Ovary (tissue), 9 donors: ENCODE measurements around the gene CEND1. TPM values are rescaled to one million over a fixed set of nuclear protein-coding genes. Genes with fewer than 3 reads are reported as not detected.

Experiments
- DNase-seq, 5 donors: peaks; one replicate each; pipeline ENCODE4 v3.0.0-alpha.2; 2019 to 2020
- H3K27ac ChIP-seq, 2 donors: fragments of 200-600 bp; one replicate each; pipeline versions ENCODE4 v1.5.1 to v1.8.0; 2019 to 2022
- H3K27me3 ChIP-seq: fragments of 200-600 bp; one replicate; pipeline ENCODE4 v1.8.0; 2022
- H3K36me3 ChIP-seq: fragments of 200-600 bp; sonication (generic); one replicate; pipeline ENCODE4 v1.5.1; 2019
- H3K4me1 ChIP-seq: one replicate; pipeline ENCODE4 v1.8.1; 2013; ENCODE audit warnings: mild to moderate bottlenecking, moderate library complexity; ENCODE audit not compliant: insufficient read depth
- H3K4me3 ChIP-seq: fragments of 200-600 bp; sonication (generic); one replicate; pipeline ENCODE4 v1.5.1; 2017
- H3K9me3 ChIP-seq, 2 donors: fragments of 200-600 bp in 1 of 2; sonication (generic) in 1 of 2; one replicate each; pipeline versions ENCODE4 v1.5.1 to v1.8.1; 2013 to 2019; ENCODE audit warnings: mild to moderate bottlenecking in 1 of 2, moderate library complexity in 1 of 2
- CTCF ChIP-seq, 3 donors: fragments of 450-650 bp in 2 of 3; fragments of 200-600 bp in 1 of 3; IDR thresholded peaks; one replicate each; pipeline versions ENCODE4 v1.5.1 to v1.8.0; 2016 to 2022; ENCODE audit warnings: antibody characterized with exemption in 3 of 3, mild to moderate bottlenecking in 1 of 3
- EP300 ChIP-seq: sonication (generic); formaldehyde crosslinking; IDR thresholded peaks from one replicate; pipeline ENCODE4 v1.6.1; 2017; ENCODE audit warnings: antibody characterized with exemption
- POLR2A ChIP-seq: fragments of 450-650 bp; IDR thresholded peaks from one replicate; pipeline ENCODE4 v1.6.1; 2017; ENCODE audit warnings: antibody characterized with exemption, mild to moderate bottlenecking, moderate library complexity
- WGBS, 3 donors: extraction: QIAGEN DNeasy Blood & Tissue Kit in 1 of 3; methylation state at CpG; one replicate each; pipeline versions ENCODE4 v1.1.5 to v1.1.7; 2013 to 2017; 5-methylcytosine and 5-hydroxymethylcytosine counted together
- intact Hi-C, 4 donors: fragments of 100-400 bp; cut with DNase I; formaldehyde crosslinking; loops; one replicate each; pipeline versions ENCODE4 v1.11.0 to v1.15.1; 2022 to 2023
- polyA plus RNA-seq, 2 donors: library from polyadenylated mRNA; stranded (reverse); fragments of 200-250 nt in 1 of 2; fragments of 350-450 nt in 1 of 2; fragmentation: Illumina TruSeq in 1 of 2; extraction: RNeasy Lipid Tissue Mini Kit (QIAGEN cat#74804) in 1 of 2; gene quantifications; one replicate each; pipeline ENCODE4 v1.2.3, GENCODE V29; 2013 to 2014
- total RNA-seq, 7 donors: library from RNA; depleted of rRNA in 2 of 7; stranded (reverse); fragments of >200 nt in 2 of 7; fragmentation: NEBNext Ultra II Directional in 3 of 7; extraction: Animal tissue kit (Norgen Biotek cat#: 25700) in 3 of 7; gene quantifications; one replicate each; pipeline versions ENCODE4 v1.1.0 to v1.2.4, GENCODE V29; 2016 to 2023
- donor health status: DM: no; HTN: no; CAD: no; lungs with moderate emphysema.
- donor health status: DM: no; HTN: no; CAD: no.
- donor health status: Bipolar disorder and iron deficiency.
- donor health status: DM: yes; HTN: yes; CAD: no.
- donor health status: DM: no; HTN: no; CAD: no.
- donor health status: DM: yes; HTN: yes; CAD: no.

CEND1 gene
- total and polyA plus RNA-seq, 9 donors, result 0.07 to 0.15 TPM; not detected in 7

DNA sequence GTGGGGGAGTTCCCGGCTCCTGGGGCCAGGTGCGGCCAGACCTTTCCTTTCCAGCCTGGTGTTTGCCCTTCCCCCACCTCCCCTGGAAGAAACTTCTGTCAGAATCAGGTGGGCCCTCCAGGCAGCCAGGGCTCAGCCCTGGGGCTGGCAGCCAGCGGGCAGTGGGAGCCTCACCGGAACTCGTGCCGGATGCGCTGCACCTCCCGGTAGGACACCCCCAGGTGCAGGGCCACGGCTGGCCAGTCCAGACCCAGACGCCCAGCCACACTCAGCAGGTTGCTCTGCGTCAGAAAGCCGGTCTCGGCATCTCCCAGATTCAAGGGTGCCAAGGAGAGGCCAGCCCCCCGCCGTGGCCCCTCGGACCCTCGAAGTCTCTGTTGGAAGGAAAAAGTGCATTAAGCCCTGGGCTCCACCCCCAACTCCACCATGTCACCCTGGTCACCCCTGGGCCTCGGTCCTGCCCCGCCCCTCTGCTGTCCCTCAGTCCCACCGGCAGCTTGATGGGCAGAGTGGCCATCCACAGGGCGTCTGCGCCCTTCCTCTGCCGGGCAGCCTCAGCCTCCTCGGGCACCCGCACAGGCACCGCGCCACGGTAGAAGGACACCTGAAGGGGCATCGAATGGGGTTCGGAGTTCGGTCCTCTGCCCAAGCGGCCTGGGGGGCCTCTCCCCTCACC, 9.9 kb upstream of the CEND1 start:
- Histone ChIP-seq H3K4me3 (no peak overlapping the region), H3K27me3 (no peaks in the 10 kb centered on the region), H3K4me1 (peaks cover 20% of the 10 kb centered on the region), H3K27ac (no peak overlapping the region), H3K36me3 (no peaks in the 10 kb centered on the region), H3K9me3 (no peaks in the 10 kb centered on the region)
- DNase-seq, result no peak
- intact Hi-C loops, result no loop called here
- 88 to 91% (median 90%) methylated on average over 31 to 32 of the region's 32 CpGs for WGBS, 3 donors
- TF ChIP-seq CTCF (IDR thresholded peaks at IDR 0.05) (no peak), POLR2A (no peak), EP300 (no peak)

- H3K27me3 ChIP-seq, result no peaks in the 10 kb centered on the region
- WGBS, 3 donors, result 3 to 5% (median 4%) methylated on average over 37 to 69 of the region's 69 CpGs
- DNase-seq, result peak; percentile 71 to 89 (median 82)
- intact Hi-C loops, result no loop called here
- no peaks in the 10 kb centered on the region for H3K36me3 ChIP-seq
- TF ChIP-seq CTCF (IDR thresholded peaks at IDR 0.05) (peak; percentile 64 to 95 (median 94)), EP300 (no peak), POLR2A (no peak)
- peak within 1 kb of the TSS; percentile 34 to 73 for H3K27ac ChIP-seq
- peaks cover 13% of the 10 kb centered on the region for H3K4me1 ChIP-seq
- H3K9me3 ChIP-seq, result no peaks in the 10 kb centered on the region
- H3K4me3 ChIP-seq, result peak within 1 kb of the TSS; percentile 71
Measured at GRCh38 chr11:798093-798713, 8.3 kb upstream of the CEND1 start, which contains the start of gene SLC25A22. SLC25A22 (minus strand) TSS chr11:798281; CDS start chr11:795006, 3,275 bp downstream.

DNA sequence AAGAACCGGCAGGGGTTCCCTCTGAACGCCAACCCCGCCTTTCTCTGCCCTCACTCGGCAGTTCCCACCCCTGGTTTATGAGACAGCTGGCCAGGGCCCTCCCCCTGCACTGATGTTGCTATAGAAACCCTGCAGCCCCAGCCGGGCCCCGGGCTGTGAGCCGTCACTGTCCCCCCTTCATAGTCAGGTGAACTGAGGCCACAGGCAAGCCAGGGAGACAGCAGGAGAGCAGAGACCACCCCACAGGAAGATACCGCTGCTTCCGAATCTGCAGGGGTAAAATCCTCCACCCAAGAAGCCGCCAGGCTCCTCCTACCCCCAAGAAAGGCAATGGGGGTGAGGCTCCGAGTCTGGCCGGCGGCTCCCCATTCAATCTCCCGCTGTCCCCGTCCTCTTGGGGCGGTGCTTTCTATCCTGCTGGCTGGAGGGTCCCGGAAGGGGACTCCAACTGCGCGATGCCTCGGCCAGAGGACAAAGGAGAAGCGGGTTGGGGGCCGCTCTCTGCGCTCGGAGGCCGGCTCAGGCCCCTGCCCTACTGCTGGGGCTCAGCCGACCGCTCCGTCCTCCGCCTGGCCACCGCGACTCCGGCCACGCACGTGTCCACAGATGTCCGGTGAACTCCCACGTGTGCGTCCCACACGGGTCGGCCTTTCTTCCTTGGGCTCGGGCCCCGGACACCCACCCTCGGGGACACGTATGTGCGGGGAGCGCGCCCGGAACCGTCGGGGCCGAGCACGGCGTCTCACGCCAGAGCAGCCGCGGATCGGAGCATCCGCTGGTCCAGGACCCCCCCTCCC, 7.6 kb upstream of the CEND1 start:
- 0 to 1% (median 0%) methylated on average over 17 to 57 of the region's 57 CpGs for WGBS, 3 donors
- no peaks in the 10 kb centered on the region for H3K27me3 ChIP-seq
- TF ChIP-seq CTCF (IDR thresholded peaks at IDR 0.05) (no peak), POLR2A (no peak), EP300 (no peak)
- peaks cover 13% of the 10 kb centered on the region for H3K4me1 ChIP-seq
- intact Hi-C loops, result no loop called here
- H3K36me3 ChIP-seq, result no peaks in the 10 kb centered on the region
- no peaks in the 10 kb centered on the region for H3K9me3 ChIP-seq
- peak overlapping the region; percentile 34 to 73 for H3K27ac ChIP-seq
- H3K4me3 ChIP-seq, result peak overlapping the region; percentile 71
- DNase-seq, result peak; percentile 78 to 85 (median 81)

- Histone ChIP-seq H3K4me1 (peaks cover 13% of the 10 kb centered on the region), H3K27me3 (no peaks in the 10 kb centered on the region), H3K36me3 (no peaks in the 10 kb centered on the region), H3K9me3 (no peaks in the 10 kb centered on the region), H3K27ac (peak overlapping the region; percentile 73), H3K4me3 (peak overlapping the region; percentile 71)
- DNase-seq, result peak in 1 of 5 donors; percentile 49
- intact Hi-C loops, result no loop called here
- peak; percentile 37 for TF ChIP-seq POLR2A
- TF ChIP-seq EP300, result no peak
- 4 to 8% (median 6%) methylated on average over 18 of the region's 18 CpGs for WGBS, 3 donors
Measured at GRCh38 chr11:796565-797295, 6.8 kb upstream of the CEND1 start.
